ENCODE data around the gene CCDC47.
A peak's percentile ranks its signal among the peaks of the same experiment; 100 is the strongest.

The CCDC47 gene, protein sequence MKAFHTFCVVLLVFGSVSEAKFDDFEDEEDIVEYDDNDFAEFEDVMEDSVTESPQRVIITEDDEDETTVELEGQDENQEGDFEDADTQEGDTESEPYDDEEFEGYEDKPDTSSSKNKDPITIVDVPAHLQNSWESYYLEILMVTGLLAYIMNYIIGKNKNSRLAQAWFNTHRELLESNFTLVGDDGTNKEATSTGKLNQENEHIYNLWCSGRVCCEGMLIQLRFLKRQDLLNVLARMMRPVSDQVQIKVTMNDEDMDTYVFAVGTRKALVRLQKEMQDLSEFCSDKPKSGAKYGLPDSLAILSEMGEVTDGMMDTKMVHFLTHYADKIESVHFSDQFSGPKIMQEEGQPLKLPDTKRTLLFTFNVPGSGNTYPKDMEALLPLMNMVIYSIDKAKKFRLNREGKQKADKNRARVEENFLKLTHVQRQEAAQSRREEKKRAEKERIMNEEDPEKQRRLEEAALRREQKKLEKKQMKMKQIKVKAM

DNA sequence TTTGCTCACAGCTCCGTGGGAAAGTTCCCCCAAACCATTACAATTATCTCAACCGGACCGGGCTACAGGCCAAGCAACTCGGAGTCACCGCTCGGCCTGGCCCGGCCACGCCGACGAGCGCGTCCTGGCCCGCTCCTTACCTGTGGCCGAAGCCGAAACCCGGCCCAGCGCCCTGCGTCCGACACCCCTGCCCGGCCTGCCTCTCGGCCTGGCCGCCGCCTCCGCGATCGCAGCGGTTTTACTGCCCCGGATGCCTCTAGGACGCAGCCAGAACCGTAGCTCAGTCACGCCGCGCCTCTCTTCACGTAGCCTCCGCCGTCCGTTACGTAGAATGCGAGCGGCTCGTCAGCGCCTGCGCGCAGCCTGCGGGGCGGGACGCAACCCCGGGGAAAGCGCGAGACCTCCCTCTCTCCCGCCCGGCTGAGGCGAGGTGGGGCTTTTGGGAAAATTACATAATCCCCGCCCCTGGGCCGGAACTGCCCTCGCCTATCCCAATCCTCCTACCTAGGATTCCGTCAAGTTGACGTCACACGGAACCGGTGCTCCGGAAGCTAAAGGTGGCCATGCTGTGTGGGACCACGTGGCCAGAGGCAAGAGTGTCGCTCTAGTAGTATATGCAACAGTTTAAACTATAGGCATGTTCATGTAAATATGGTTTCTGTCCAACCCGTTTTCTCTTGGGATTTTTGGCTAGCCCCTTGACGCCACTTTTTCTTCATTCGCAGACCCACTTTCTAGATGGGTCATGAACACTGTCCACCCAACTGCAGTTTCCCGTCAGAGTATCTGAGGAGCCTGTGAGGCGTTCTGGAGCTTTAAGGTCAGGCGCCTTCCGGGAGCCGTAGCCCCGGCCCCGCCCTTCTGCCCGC, at the start of gene CCDC47:
CCDC47 (minus strand) TSS at position 326 of the 869 bp plus-strand sequence. CDS start 7,422 bp downstream, outside the sequence.
- Mint-ChIP-seq H3K27me3 (no peaks in the 10 kb centered on the region), H3K4me1 (peaks cover 67% of the 10 kb centered on the region), H3K27ac (peak within 1 kb of the TSS; percentile 100), H3K9me3 (no peaks in the 10 kb centered on the region), H3K4me3 (peak within 1 kb of the TSS; percentile 99), H3K36me3 (peaks cover 17% of the 10 kb centered on the region)

DNA sequence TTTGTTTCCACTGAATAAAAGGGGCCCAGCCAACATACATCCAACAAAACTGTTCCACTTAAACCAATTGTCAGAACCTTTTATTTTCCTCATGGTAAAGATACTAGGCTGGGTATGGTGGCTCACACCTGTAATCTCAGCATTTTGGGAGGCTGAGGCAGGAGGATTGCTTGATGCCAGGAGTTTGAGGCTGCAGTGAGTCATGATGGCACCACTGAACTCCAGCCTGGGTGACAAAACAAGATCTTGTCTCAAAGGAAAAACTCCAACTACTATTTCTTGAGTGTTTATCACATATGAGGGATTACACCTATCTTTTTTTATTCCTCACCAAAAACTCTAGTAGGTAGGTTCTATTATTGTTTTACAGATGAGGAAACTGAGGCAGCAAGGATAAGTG, 49.1 kb upstream of the CCDC47 start:
- Mint-ChIP-seq H3K36me3 (peaks cover 35% of the 10 kb centered on the region), H3K4me1 (peaks cover 37% of the 10 kb centered on the region), H3K27me3 (no peaks in the 10 kb centered on the region), H3K9me3 (no peaks in the 10 kb centered on the region), H3K4me3 (no peak overlapping the region), H3K27ac (no peak overlapping the region)

DNA sequence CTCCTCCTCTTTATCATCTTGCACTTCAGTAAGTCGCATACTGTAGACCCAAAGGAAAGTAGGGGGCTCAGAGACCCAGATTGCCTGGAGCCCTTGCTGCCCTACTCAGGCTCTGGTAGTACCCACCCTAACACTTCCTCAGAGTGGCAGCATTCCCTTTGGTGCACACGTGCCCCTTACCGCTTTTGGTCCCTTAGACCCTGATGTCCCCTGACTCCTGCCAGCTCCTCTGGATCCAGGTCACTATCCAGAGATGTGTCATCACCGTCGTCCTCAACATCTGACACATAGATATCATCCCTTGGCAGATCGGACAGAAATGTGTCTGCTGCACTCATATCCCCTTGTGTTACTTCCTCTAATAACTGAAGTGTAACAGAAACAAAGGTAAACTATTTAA, 48.4 kb upstream of the CCDC47 start:
- H3K27me3 Mint-ChIP-seq = no peaks in the 10 kb centered on the region
- H3K36me3 Mint-ChIP-seq = peaks cover 32% of the 10 kb centered on the region
- H3K4me3 Mint-ChIP-seq = peak overlapping the region; percentile 9
- no peaks in the 10 kb centered on the region for H3K9me3 Mint-ChIP-seq
- peaks cover 37% of the 10 kb centered on the region for H3K4me1 Mint-ChIP-seq
- peak overlapping the region; percentile 80 for H3K27ac Mint-ChIP-seq

DNA sequence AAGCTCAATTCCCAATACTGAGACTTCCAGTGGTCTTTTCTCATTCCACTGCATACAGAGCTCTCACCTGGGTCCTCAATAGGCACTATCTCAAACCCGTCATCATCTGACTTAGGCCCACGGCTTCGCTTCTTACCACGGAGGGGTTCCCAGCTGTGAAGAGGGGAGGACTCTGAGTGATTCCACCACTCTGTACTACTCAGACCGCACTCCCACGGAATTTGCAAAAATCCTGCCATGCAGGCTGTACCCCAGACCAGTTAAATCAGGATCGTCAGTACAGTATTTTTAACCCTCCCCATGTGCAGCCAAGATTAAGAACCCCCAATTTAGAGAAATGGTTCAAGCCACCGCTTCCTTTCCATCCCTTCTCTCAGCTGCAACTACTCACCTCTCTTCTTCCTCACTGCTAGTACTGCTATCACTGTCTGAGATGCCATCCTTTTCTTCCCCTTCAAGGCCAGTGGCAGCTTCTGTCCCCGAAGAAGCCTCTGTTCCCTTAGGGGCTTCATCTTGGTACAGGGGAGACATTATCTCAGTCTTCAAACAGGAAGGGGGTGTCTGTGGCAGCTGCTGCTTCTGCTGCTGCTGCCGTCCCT, 47.7 kb upstream of the CCDC47 start:
- Mint-ChIP-seq H3K27me3 (no peaks in the 10 kb centered on the region), H3K27ac (peak overlapping the region; percentile 4), H3K4me1 (peaks cover 37% of the 10 kb centered on the region), H3K4me3 (no peak overlapping the region), H3K9me3 (no peaks in the 10 kb centered on the region), H3K36me3 (peaks cover 31% of the 10 kb centered on the region)

DNA sequence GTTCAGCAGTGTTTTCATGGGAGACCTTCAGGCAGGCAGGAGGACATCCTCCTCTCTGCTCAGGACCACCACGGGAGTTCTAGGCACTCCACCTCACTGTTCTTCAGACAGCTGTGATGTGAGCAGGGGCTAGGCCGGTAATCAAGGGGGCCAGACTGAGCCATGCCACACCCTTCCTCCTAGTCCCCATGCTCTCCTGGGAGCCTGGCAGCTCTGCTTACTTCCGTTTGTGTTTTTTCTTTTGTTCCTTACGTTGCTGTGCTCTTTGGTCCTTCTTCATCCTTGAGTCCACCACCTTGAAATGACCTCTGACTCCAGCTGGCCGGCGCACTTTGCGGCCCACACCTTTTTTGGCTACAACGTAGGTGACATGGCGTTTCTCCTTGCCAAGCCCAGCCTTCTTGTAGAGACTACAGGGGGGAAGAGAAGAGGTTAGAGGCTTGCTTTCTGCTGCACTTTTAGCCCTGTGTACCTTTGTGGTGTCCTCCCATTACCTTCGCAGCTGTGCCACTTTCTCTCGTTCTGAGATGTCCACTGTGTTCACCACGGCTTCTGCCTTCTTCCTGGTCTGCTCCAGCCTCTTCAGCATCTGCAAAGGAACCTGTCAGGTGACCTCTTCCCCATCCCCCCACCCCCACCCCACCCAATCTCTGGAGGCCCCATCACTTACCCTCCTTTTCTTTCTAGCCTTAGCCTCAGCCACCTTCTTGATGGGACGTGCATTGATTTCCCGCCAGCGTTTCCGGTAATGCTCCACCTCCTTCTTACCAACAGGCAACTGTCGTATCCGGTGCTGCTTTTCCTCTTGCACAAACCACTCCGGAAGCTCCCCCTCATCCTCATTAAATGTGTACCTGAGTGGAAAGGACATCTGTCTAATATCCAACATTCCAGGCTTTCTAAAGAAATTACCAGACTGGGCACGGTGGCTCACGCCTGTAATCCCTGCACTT, 46.5 kb upstream of the CCDC47 start:
- Mint-ChIP-seq H3K27me3 (no peaks in the 10 kb centered on the region), H3K4me3 (no peak overlapping the region), H3K36me3 (peaks cover 28% of the 10 kb centered on the region), H3K27ac (peak overlapping the region; percentile 87), H3K9me3 (no peaks in the 10 kb centered on the region), H3K4me1 (peaks cover 30% of the 10 kb centered on the region)

DNA sequence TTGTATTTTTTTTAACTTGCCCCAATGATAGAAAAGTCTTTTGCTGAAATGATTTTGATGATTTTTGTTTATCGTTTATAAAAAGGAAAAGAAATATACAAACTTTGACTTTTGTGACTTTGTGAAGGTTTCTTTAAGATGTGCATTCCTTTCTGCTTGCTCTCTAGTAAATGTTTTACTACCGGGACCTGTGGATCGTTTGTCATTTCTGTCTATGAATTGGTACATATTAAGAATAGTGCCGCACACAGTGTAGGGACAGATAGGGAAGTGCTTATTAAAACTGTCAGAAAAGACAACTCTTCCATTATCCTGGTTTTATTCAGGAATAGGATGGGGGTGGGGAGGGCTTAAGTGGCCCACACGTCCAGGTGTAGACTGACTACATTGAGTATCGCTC, 45.7 kb upstream of the CCDC47 start:
- H3K27ac Mint-ChIP-seq = peak overlapping the region; percentile 62
- no peaks in the 10 kb centered on the region for H3K27me3 Mint-ChIP-seq
- no peaks in the 10 kb centered on the region for H3K9me3 Mint-ChIP-seq
- H3K36me3 Mint-ChIP-seq = peaks cover 22% of the 10 kb centered on the region
- no peak overlapping the region for H3K4me3 Mint-ChIP-seq
- peaks cover 23% of the 10 kb centered on the region for H3K4me1 Mint-ChIP-seq

DNA sequence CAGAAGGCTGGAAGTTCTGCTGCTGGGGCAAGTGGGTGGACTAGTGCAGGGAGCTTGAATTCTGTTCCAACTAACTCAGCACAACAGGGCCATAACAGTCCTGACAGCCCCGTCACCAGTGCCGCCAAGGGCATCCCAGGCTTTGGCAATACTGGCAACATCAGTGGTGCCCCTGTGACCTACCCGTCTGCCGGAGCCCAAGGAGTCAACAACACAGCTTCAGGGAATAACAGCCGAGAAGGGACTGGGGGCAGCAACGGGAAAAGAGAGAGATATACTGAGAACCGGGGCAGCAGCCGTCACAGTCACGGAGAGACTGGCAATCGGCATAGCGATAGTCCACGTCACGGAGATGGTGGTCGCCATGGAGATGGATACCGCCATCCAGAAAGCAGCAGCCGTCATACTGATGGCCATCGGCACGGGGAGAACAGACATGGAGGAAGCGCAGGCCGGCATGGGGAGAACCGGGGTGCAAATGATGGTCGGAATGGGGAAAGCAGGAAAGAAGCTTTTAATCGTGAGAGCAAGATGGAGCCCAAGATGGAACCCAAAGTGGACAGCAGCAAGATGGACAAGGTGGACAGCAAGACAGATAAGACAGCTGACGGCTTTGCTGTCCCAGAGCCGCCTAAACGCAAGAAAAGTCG, 44.5 kb upstream of the CCDC47 start:
- Mint-ChIP-seq H3K27me3 (no peaks in the 10 kb centered on the region), H3K27ac (no peak overlapping the region), H3K9me3 (no peaks in the 10 kb centered on the region), H3K4me1 (peaks cover 12% of the 10 kb centered on the region), H3K4me3 (no peak overlapping the region), H3K36me3 (peaks cover 13% of the 10 kb centered on the region)

DNA sequence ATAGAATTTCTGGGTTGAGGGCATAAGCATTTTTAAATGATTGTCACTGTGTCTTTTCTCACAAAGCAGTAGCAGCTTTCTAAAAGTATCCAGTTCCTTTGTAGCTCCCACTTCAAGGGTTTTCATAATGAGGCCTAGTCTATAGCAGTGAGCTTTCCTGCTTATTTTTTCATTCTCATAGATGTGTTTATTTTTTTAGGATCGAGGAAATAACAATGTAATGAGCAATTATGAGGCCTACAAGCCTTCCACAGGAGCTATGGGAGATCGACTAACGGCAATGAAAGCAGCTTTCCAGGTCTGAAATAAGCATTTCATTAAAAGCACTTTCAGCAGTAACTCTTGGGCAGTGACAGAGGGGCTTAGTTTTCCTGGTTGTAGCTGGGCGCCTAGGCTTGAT, 43.3 kb upstream of the CCDC47 start:
- H3K27me3 Mint-ChIP-seq = no peaks in the 10 kb centered on the region
- no peak overlapping the region for H3K27ac Mint-ChIP-seq
- peaks cover 6% of the 10 kb centered on the region for H3K4me1 Mint-ChIP-seq
- peaks cover 10% of the 10 kb centered on the region for H3K36me3 Mint-ChIP-seq
- no peak overlapping the region for H3K4me3 Mint-ChIP-seq
- no peaks in the 10 kb centered on the region for H3K9me3 Mint-ChIP-seq

DNA sequence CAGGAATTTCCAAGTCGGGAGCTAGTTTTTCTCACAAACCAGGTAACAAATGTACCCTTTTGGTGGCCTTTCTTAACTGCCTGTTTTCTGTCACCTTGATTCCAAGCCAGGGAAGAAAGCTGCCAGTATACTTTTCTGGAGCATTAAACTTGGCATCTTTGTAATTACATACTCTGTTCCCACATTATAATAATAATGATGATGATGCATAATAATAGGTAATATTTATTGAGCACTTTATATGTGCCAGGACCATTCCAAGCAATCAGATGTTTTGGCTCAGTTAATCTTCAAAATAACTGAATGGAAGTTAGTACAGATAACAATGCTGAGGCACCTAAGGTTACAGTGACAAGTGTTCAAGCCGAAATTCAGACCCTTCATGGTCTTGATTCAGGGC, 42.7 kb upstream of the CCDC47 start:
- Mint-ChIP-seq H3K27me3 (no peaks in the 10 kb centered on the region), H3K9me3 (no peaks in the 10 kb centered on the region), H3K27ac (no peak overlapping the region), H3K4me3 (no peak overlapping the region), H3K36me3 (peaks cover 11% of the 10 kb centered on the region), H3K4me1 (peaks cover 5% of the 10 kb centered on the region)

DNA sequence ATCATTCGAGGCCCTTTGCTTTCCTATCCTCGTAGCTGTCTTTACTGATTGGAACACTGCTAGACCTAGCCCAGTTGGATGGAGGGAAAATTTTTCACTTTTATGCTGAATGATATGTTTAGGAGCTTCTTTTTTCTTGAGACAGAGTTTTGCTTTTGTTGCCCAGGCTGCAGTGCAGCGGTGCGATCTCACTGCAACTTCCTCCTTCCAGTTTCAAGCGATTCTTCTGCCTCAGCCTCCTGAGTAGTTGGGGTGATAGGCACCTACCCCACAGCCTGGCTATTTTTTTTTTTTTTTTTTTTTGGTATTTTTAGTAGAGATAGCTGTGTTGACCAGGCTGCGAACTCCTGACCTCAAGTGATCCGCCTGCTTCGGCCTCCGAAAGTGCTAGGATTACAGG, 36.6 kb upstream of the CCDC47 start:
- Mint-ChIP-seq H3K27me3 (no peaks in the 10 kb centered on the region), H3K27ac (no peak overlapping the region), H3K36me3 (peaks cover 29% of the 10 kb centered on the region), H3K4me1 (peaks cover 6% of the 10 kb centered on the region), H3K9me3 (no peaks in the 10 kb centered on the region), H3K4me3 (no peak overlapping the region)

DNA sequence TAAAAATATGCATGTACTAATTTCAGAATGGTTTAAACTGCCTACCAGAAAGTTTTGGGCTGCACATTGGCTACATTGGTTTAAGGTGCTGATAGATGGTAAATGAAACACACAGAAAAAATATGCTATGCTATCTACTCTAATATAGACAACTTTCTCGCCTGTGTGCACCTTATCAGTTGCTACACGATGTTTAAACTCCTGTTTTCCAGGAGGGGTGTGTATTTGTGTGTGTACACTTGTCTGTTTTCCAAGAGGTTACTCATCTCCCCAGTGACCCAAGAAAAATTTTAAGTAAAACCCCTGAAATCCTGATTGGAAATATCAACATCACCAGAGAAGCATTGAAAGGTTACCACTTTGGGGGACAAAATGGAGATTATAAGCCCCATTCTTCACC, 32.2 kb upstream of the CCDC47 start:
- no peak overlapping the region for H3K27ac Mint-ChIP-seq
- peaks cover 22% of the 10 kb centered on the region for H3K36me3 Mint-ChIP-seq
- H3K4me1 Mint-ChIP-seq = peaks cover 10% of the 10 kb centered on the region
- no peaks in the 10 kb centered on the region for H3K27me3 Mint-ChIP-seq
- no peak overlapping the region for H3K4me3 Mint-ChIP-seq
- H3K9me3 Mint-ChIP-seq = no peaks in the 10 kb centered on the region

DNA sequence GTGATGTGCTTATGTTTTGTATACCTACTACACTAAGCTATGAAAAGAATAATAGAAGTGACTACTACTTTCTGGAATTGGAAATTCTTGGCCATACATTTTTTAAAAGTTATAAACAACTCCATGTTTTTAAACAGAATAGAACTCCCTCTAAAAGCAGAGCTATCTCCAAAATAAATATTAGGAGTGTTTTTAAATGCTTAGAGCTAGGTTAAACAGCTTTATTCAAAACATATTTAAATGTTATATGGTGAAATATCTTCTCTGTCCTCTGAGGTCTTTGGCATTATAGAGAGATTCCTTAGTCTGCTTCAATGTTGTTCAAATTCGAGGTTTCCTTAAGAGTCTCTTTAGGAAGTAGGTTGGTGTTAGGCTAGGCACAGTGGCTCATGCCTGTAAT, 30.9 kb upstream of the CCDC47 start:
- peaks cover 10% of the 10 kb centered on the region for H3K4me1 Mint-ChIP-seq
- H3K4me3 Mint-ChIP-seq = no peak overlapping the region
- H3K27ac Mint-ChIP-seq = peak overlapping the region; percentile 9
- H3K27me3 Mint-ChIP-seq = no peaks in the 10 kb centered on the region
- peaks cover 20% of the 10 kb centered on the region for H3K36me3 Mint-ChIP-seq
- no peaks in the 10 kb centered on the region for H3K9me3 Mint-ChIP-seq

DNA sequence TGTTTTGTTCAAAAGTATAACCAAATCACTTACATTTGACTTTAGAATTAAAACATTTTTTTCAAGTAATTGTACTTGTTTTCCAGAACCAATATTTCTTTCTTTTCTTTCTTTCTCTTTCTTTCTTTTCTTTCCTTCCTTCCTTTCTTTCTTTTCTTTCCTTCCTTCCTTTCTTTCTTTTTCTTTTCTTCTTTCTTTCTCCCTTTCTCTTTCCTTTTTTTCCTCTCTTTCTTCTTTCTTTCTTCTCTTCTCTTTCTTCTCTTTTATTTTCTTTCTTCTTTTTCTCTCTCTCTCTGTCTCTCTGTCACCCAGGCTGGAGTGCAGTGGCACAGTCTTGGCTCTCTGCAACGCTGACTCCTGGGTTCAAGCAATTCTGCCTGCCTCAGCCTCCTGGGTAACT, 27.4 kb upstream of the CCDC47 start:
- no peaks in the 10 kb centered on the region for H3K9me3 Mint-ChIP-seq
- H3K27me3 Mint-ChIP-seq = no peaks in the 10 kb centered on the region
- peaks cover 5% of the 10 kb centered on the region for H3K36me3 Mint-ChIP-seq
- no peak overlapping the region for H3K4me3 Mint-ChIP-seq
- peak overlapping the region; percentile 48 for H3K27ac Mint-ChIP-seq
- H3K4me1 Mint-ChIP-seq = peaks cover 4% of the 10 kb centered on the region

DNA sequence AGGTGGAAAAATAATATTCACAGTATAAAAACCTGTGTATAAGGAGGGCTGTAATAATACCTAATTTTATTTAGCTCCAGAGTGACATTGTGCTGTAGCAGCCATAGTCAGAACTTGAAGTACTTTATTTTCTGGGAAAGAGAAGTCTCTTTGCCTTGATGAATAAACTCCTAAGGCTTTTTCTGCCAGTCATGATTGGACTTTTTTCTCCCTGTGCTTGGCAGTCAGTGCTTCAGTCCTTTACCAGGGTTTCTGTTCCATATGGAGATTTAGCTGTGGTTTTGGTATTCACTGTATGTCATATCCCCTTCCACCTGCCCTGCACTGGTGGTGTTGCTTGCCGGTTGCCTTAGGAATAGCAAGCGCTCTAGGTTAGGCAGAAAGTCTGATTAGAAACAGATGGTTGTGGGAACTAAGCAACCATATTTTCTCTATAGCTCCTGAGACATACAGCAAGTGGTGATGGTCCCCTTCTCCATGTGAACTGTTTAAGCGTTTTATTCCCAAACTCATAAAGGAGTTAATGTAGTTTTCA, 25.2 kb upstream of the CCDC47 start:
- Mint-ChIP-seq H3K27ac (no peak overlapping the region), H3K9me3 (no peaks in the 10 kb centered on the region), H3K36me3 (peaks cover 7% of the 10 kb centered on the region), H3K4me3 (no peak overlapping the region), H3K27me3 (no peaks in the 10 kb centered on the region), H3K4me1 (peaks cover 5% of the 10 kb centered on the region)

All from activated naive CD4-positive, alpha-beta T cell treated with anti-CD3 and anti-CD28 coated beads, Interleukin-2, amount 50 U/mL, for 24 hours (primary cell).